ACHN (cell line): ENCODE measurements around the gene GHRHR.

Experiments used
- DNase-seq: peaks from one replicate; pipeline ENCODE4 v3.0.0-alpha.2; 2015
- in situ Hi-C: cut with HindIII; loops from 2 replicates; pipeline ENCODE4 v1.10.0; 2017; ENCODE audit warnings: low sequenced_read_pairs, low pct_ligation_motif_present, low pct_unique_long_range_greater_than_20kb

GHRHR gene

GRCh38 chr7:30992414-30992813 lies 28.7 kb downstream of the GHRHR start:
- DNase-seq: no peak
- in situ Hi-C loops: loop anchor here (25.0 kb wide), 1 partner anchor 120 kb away; no protein-coding TSS in a partner anchor

- no peak for DNase-seq
- in situ Hi-C loops: loop anchor here (25.0 kb wide), 1 partner anchor 118 kb away; no protein-coding TSS in a partner anchor
Observed at GRCh38 chr7:30994206-30995100, 30.7 kb downstream of the GHRHR start.

GRCh38 chr7:30995536-30995935 lies 31.8 kb downstream of the GHRHR start:
- in situ Hi-C loops: loop anchor here (25.0 kb wide), 1 partner anchor 117 kb away; no protein-coding TSS in a partner anchor
- no peak for DNase-seq

- in situ Hi-C loops: loop anchor here (25.0 kb wide), 1 partner anchor 116 kb away; no protein-coding TSS in a partner anchor
- DNase-seq: no peak
Observed at GRCh38 chr7:30996256-30996655, 32.5 kb downstream of the GHRHR start.

GRCh38 chr7:30996883-30997282 lies 33.1 kb downstream of the GHRHR start:
- no peak for DNase-seq
- in situ Hi-C loops: loop anchor here (25.0 kb wide), 1 partner anchor 115 kb away; no protein-coding TSS in a partner anchor

- in situ Hi-C loops: loop anchor here (25.0 kb wide), 1 partner anchor 115 kb away; no protein-coding TSS in a partner anchor
- DNase-seq: no peak
Observed at GRCh38 chr7:30997316-30997715, 33.6 kb downstream of the GHRHR start.

- in situ Hi-C loops: loop anchor here (25.0 kb wide), 1 partner anchor 114 kb away; no protein-coding TSS in a partner anchor
- DNase-seq: no peak
Observed at GRCh38 chr7:30998180-30998579, 34.4 kb downstream of the GHRHR start.

- in situ Hi-C loops: no loop called here
- no peak for DNase-seq
Observed at GRCh38 chr7:31000161-31000693, 36.5 kb downstream of the GHRHR start.

- in situ Hi-C loops: no loop called here
- no peak for DNase-seq
Observed at GRCh38 chr7:31000779-31001178, 37.0 kb downstream of the GHRHR start.

GRCh38 chr7:31002256-31002655 lies 38.5 kb downstream of the GHRHR start:
- in situ Hi-C loops: no loop called here
- DNase-seq: no peak

- in situ Hi-C loops: no loop called here
- DNase-seq: no peak
Observed at GRCh38 chr7:31003097-31003496, 39.3 kb downstream of the GHRHR start.

- no peak for DNase-seq
- in situ Hi-C loops: no loop called here
Observed at GRCh38 chr7:31003721-31004120, 40.0 kb downstream of the GHRHR start.

- no peak for DNase-seq
- in situ Hi-C loops: no loop called here
Observed at GRCh38 chr7:31004393-31004792, 40.6 kb downstream of the GHRHR start.

GRCh38 chr7:31006857-31007256 lies 43.1 kb downstream of the GHRHR start:
- in situ Hi-C loops: no loop called here
- DNase-seq: no peak

GRCh38 chr7:31007634-31008033 lies 43.9 kb downstream of the GHRHR start:
- no peak for DNase-seq
- in situ Hi-C loops: no loop called here

GRCh38 chr7:31014826-31015225 lies 51.1 kb downstream of the GHRHR start:
- in situ Hi-C loops: no loop called here
- DNase-seq: no peak

GRCh38 chr7:31017032-31017675 lies 53.4 kb downstream of the GHRHR start:
- DNase-seq: no peak
- in situ Hi-C loops: no loop called here

- in situ Hi-C loops: no loop called here
- no peak for DNase-seq
Observed at GRCh38 chr7:31017721-31018120, 54.0 kb downstream of the GHRHR start.

GRCh38 chr7:31019509-31019908 lies 55.8 kb downstream of the GHRHR start:
- DNase-seq: no peak
- in situ Hi-C loops: no loop called here
